ENCODE data around the gene HERC2.

- TF ChIP-seq CTCF (IDR thresholded peaks at IDR 0.05), result no peak
- no peak for TF ChIP-seq SIN3A (IDR thresholded peaks at IDR 0.05; ENCODE audit: borderline replicate concordance, insufficient read depth, low read depth, low read length)
- TF ChIP-seq POLR2AphosphoS5 (IDR thresholded peaks at IDR 0.05; ENCODE audit: low read depth, low read length), result no peak
- no peak for TF ChIP-seq REST (IDR thresholded peaks at IDR 0.05; ENCODE audit: insufficient read depth in 1 of 2, low read depth in 2 of 2, low read length in 1 of 2)
- no peak for TF ChIP-seq TCF7L2 (IDR thresholded peaks at IDR 0.05; ENCODE audit: low read depth, low read length)
Observed at GRCh38 chr15:28093752-28094535, 228.0 kb downstream of the HERC2 start.
